ENCODE results near the gene LCE1E.

Gene LCE1E

DNA sequence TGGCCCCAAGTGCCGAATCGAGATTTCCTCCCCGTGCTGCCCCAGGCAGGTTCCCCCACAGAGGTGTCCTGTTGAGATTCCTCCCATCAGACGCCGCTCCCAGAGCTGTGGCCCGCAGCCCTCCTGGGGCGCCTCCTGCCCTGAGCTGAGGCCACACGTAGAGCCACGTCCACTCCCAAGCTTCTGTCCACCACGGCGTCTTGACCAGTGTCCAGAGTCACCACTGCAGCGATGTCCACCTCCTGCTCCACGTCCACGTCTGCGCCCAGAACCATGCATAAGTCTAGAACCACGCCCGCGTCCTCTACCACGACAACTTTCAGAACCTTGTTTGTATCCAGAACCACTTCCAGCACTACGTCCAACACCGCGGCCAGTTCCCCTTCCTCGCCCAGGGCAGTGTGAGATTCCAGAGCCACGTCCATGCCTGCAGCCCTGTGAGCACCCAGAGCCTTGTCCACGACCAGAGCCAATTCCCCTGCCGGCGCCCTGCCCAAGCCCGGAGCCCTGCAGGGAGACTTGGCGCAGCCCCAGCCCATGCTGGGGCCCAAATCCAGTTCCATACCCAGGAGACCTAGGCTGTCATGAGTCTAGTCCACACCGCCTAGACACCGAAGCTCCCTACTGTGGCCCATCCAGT is 25.4 kb upstream of the LCE1E start:
- Mint-ChIP-seq H3K36me3 (ENCODE audit: low read depth) (no peaks in the 10 kb centered on the region), H3K4me1 (ENCODE audit: low read depth) (no peaks in the 10 kb centered on the region), H3K4me3 (no peak overlapping the region), H3K9me3 (no peaks in the 10 kb centered on the region), H3K27ac (no peak overlapping the region), H3K27me3 (no peaks in the 10 kb centered on the region)
- intact Hi-C loops (cut with micrococcal nuclease) = no loop called here

DNA sequence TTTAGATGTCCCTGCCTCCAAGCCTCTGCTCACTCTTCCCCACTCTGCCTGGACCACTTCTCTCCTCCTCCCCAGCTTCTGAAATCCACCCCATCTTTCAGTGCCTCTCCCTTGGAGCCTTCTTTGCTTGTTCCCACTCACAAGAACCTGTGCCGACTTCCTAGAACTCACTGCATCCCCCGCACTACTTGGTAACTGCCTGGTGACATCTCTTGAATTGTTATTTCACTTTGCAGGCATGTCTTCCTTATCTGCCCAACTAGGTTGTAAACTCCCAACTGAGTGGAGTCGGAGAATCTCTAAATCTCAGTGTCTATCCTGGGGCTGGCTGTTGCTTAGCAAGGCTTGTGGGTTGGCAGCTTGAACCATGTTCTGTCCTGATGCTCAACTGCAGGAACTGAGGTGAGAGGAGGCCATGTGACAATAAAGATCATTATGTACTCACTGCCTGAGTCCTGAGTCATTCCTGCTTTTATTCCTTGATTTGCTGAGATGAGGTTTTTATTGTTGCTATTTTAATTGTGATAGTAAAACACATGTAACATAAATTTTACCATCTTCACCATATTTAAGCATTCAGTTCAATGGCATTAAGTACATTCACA is 24.3 kb upstream of the LCE1E start:
- no peaks in the 10 kb centered on the region for H3K27me3 Mint-ChIP-seq
- no peaks in the 10 kb centered on the region for H3K36me3 Mint-ChIP-seq (ENCODE audit: low read depth)
- H3K27ac Mint-ChIP-seq = no peak overlapping the region
- intact Hi-C loops (cut with micrococcal nuclease) = no loop called here
- no peaks in the 10 kb centered on the region for H3K9me3 Mint-ChIP-seq
- no peak overlapping the region for H3K4me3 Mint-ChIP-seq
- no peaks in the 10 kb centered on the region for H3K4me1 Mint-ChIP-seq (ENCODE audit: low read depth)

DNA sequence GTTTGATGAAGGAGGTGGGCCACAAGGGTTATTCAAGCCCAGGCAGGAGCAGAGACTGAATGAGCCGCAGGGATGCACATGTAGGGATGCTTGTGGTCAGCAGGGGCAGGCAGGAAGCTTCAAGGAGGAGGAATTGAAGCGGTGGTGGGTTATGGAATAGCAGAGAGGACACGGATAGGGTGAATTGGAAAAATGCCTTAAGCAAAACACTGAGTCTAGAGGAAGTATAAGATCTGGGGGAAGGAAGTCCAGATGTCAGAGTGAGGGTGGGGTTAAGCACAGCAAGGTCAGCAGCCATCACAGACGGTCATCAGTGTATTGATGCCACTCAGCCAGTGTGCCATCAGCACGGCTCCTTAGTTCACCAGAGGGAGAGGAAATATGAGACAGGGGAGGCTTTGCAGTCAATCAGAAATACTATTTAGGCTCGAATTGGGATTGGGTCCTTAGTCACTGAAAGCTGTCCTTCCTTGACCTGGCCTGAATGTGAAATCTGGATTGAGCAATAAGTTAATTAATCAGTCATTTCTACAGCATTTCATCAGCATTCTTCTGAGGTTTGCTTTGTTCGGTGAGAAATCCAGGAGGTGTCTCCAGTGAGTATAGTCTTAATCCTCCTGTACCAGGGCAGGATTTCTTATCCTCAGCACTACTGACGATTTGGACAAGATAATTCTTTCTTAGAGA is 17.1 kb upstream of the LCE1E start:
- intact Hi-C loops (cut with micrococcal nuclease) = no loop called here
- Mint-ChIP-seq H3K36me3 (ENCODE audit: low read depth) (no peaks in the 10 kb centered on the region), H3K9me3 (no peaks in the 10 kb centered on the region), H3K4me3 (no peak overlapping the region), H3K4me1 (ENCODE audit: low read depth) (no peaks in the 10 kb centered on the region), H3K27me3 (peaks cover 3% of the 10 kb centered on the region), H3K27ac (no peak overlapping the region)

GRCh38 chr1:152770411-152770810 is 15.6 kb upstream of the LCE1E start:
- Mint-ChIP-seq H3K4me1 (ENCODE audit: low read depth) (no peaks in the 10 kb centered on the region), H3K27ac (no peak overlapping the region), H3K36me3 (ENCODE audit: low read depth) (no peaks in the 10 kb centered on the region), H3K4me3 (no peak overlapping the region), H3K27me3 (peaks cover 6% of the 10 kb centered on the region), H3K9me3 (no peaks in the 10 kb centered on the region)
- intact Hi-C loops (cut with micrococcal nuclease) = no loop called here

- no peaks in the 10 kb centered on the region for H3K4me1 Mint-ChIP-seq (ENCODE audit: low read depth)
- peaks cover 8% of the 10 kb centered on the region for H3K27me3 Mint-ChIP-seq
- H3K4me3 Mint-ChIP-seq = no peak within 1 kb of the TSS
- no peak within 1 kb of the TSS for H3K27ac Mint-ChIP-seq
- no peaks in the 10 kb centered on the region for H3K36me3 Mint-ChIP-seq (ENCODE audit: low read depth)
- intact Hi-C loops (cut with micrococcal nuclease) = no loop called here
- no peaks in the 10 kb centered on the region for H3K9me3 Mint-ChIP-seq
These were observed 11.2 kb upstream of the LCE1E start, which contains the start of gene LCE1F for GRCh38 chr1:152774875-152775274. TSS of gene LCE1F (plus strand) at chr1:152775140. CDS start at chr1:152776372, 1,232 bp downstream.

- no peak overlapping the region for H3K4me3 Mint-ChIP-seq
These were observed 9.7 kb upstream of the LCE1E start for GRCh38 chr1:152776361-152776760.

DNA sequence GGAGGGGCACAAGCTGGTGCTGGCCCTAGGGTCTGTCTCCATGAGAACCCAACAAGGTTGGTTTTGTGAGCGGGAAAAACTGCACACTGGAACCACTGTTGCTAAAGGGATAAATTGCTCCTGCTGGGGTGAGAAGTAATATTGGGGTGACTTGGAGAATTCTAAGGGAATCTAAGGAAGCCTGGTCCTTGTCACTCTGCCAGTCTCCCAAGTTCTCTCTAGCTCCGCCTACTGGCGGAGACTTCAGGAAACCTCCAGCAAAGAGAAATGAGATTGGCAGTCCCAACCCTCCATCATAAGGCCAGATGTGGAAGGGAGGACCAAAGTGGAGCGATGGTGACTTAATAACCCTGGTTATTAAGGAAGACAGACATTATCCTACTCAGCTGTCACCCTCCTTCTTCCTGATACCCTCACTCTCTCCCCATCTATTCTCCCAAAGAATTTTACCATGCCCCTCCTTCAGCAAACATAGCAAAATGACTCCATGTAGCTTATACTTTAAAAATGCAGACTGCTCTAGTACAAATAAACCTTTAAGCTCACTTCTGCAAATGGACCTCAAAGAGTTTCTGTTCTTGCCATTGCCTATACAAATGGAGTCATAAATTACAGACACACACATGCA is 8.4 kb upstream of the LCE1E start:
- H3K36me3 Mint-ChIP-seq (ENCODE audit: low read depth) = no peaks in the 10 kb centered on the region
- H3K4me3 Mint-ChIP-seq = no peak overlapping the region
- H3K27ac Mint-ChIP-seq = no peak overlapping the region
- H3K9me3 Mint-ChIP-seq = no peaks in the 10 kb centered on the region
- H3K4me1 Mint-ChIP-seq (ENCODE audit: low read depth) = no peaks in the 10 kb centered on the region
- intact Hi-C loops (cut with micrococcal nuclease) = no loop called here
- peaks cover 6% of the 10 kb centered on the region for H3K27me3 Mint-ChIP-seq

More at GRCh38 chr1:152776361-152776760, 9.7 kb upstream of the LCE1E start:
- intact Hi-C loops (cut with micrococcal nuclease) = no loop called here
- Mint-ChIP-seq H3K27me3 (peaks cover 6% of the 10 kb centered on the region), H3K27ac (no peak overlapping the region), H3K4me1 (ENCODE audit: low read depth) (no peaks in the 10 kb centered on the region), H3K36me3 (ENCODE audit: low read depth) (no peaks in the 10 kb centered on the region), H3K9me3 (no peaks in the 10 kb centered on the region)

DNA sequence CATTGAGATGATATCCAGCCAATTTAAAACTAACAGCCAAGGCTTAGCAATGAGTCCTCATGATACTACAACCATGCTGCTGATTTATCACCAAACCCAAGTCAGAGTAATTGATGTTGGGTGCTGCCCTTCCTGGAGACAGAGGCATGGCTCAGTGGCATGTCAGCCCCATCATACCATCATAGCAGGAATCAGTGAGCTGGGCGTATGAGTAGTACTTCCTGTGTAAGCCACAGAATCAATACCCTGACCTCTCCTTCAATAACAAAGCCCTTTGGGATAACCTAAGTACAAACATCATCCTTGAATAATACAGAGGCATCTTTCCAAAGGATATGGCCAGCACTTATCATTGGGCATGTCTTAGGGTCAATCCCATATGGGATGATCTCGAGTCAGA is 3.0 kb upstream of the LCE1E start:
- intact Hi-C loops (cut with micrococcal nuclease) = no loop called here
- H3K9me3 Mint-ChIP-seq = no peaks in the 10 kb centered on the region
- H3K27me3 Mint-ChIP-seq = peaks cover 21% of the 10 kb centered on the region
- no peaks in the 10 kb centered on the region for H3K36me3 Mint-ChIP-seq (ENCODE audit: low read depth)
- H3K27ac Mint-ChIP-seq = no peak overlapping the region
- H3K4me3 Mint-ChIP-seq = no peak overlapping the region
- H3K4me1 Mint-ChIP-seq (ENCODE audit: low read depth) = no peaks in the 10 kb centered on the region

GRCh38 chr1:152795686-152796085 is 9.6 kb downstream of the LCE1E start:
- intact Hi-C loops (cut with micrococcal nuclease) = no loop called here
- peaks cover 8% of the 10 kb centered on the region for H3K27me3 Mint-ChIP-seq
- H3K36me3 Mint-ChIP-seq (ENCODE audit: low read depth) = no peaks in the 10 kb centered on the region
- no peaks in the 10 kb centered on the region for H3K9me3 Mint-ChIP-seq
- H3K27ac Mint-ChIP-seq = no peak overlapping the region
- no peak overlapping the region for H3K4me3 Mint-ChIP-seq
- no peaks in the 10 kb centered on the region for H3K4me1 Mint-ChIP-seq (ENCODE audit: low read depth)

GRCh38 chr1:152796421-152796820 is 10.4 kb downstream of the LCE1E start, which contains the start of gene LCE1D:
TSS of gene LCE1D (plus strand) at chr1:152796721. CDS start at chr1:152797795, 1,074 bp downstream.
- H3K4me3 Mint-ChIP-seq = no peak within 1 kb of the TSS
- H3K27ac Mint-ChIP-seq = no peak within 1 kb of the TSS
- no peaks in the 10 kb centered on the region for H3K36me3 Mint-ChIP-seq (ENCODE audit: low read depth)
- H3K27me3 Mint-ChIP-seq = peaks cover 8% of the 10 kb centered on the region
- H3K9me3 Mint-ChIP-seq = no peaks in the 10 kb centered on the region
- intact Hi-C loops (cut with micrococcal nuclease) = no loop called here
- H3K4me1 Mint-ChIP-seq (ENCODE audit: low read depth) = no peaks in the 10 kb centered on the region

DNA sequence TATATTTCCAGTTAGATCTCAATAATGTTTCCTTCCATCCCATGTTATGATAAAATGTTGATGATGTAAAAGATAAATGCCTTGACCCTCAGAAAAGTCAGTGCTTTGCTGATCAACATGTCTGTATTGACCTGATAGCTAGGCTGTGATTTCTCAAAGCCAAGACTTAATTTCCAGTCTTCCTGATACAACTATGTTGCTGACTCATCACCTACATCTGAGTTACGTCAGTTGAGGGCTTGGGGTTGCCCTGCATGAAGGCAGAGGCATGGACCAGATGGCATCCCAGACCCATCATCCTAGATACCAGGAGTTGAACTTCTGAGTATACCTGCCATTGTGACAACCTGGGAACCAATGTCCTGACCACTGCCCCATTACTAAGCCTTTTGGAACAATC is 15.3 kb downstream of the LCE1E start:
- intact Hi-C loops (cut with micrococcal nuclease) = no loop called here
- H3K27ac Mint-ChIP-seq = no peak overlapping the region
- H3K4me1 Mint-ChIP-seq (ENCODE audit: low read depth) = no peaks in the 10 kb centered on the region
- no peak overlapping the region for H3K4me3 Mint-ChIP-seq
- no peaks in the 10 kb centered on the region for H3K9me3 Mint-ChIP-seq
- no peaks in the 10 kb centered on the region for H3K36me3 Mint-ChIP-seq (ENCODE audit: low read depth)
- H3K27me3 Mint-ChIP-seq = peaks cover 13% of the 10 kb centered on the region

- Mint-ChIP-seq H3K27me3 (peaks cover 8% of the 10 kb centered on the region), H3K4me1 (ENCODE audit: low read depth) (no peaks in the 10 kb centered on the region), H3K4me3 (no peak within 1 kb of the TSS), H3K27ac (no peak within 1 kb of the TSS), H3K9me3 (no peaks in the 10 kb centered on the region), H3K36me3 (ENCODE audit: low read depth) (no peaks in the 10 kb centered on the region)
- intact Hi-C loops (cut with micrococcal nuclease) = no loop called here
These were observed 20.5 kb downstream of the LCE1E start, which contains the start of gene LCE1C for GRCh38 chr1:152806576-152806975. TSS of gene LCE1C (minus strand) at chr1:152806651. CDS start at chr1:152805478, 1,173 bp downstream.

DNA sequence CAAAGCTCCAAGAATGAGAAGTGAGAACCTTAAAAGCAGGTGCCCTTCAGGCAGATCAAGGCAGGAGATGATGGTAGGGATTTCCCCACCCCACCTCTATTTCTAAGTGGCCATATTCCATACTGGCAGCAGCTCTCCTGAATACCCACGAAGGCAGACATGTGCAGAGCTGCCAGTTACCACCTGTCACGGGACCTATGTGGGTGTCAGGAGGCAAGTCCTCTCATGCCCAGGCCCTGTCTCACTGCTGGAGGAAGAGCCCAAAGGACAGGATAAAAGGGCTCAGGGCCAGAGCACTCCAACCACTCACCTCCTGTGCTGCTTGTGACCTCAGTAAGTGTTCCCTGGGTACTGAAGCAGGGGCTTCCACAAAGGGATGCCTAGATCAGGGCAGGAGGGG is 25.0 kb downstream of the LCE1E start:
- Mint-ChIP-seq H3K9me3 (no peaks in the 10 kb centered on the region), H3K4me3 (no peak overlapping the region), H3K4me1 (ENCODE audit: low read depth) (no peaks in the 10 kb centered on the region), H3K27me3 (peaks cover 10% of the 10 kb centered on the region), H3K36me3 (ENCODE audit: low read depth) (no peaks in the 10 kb centered on the region), H3K27ac (no peak overlapping the region)
- intact Hi-C loops (cut with micrococcal nuclease) = no loop called here

DNA sequence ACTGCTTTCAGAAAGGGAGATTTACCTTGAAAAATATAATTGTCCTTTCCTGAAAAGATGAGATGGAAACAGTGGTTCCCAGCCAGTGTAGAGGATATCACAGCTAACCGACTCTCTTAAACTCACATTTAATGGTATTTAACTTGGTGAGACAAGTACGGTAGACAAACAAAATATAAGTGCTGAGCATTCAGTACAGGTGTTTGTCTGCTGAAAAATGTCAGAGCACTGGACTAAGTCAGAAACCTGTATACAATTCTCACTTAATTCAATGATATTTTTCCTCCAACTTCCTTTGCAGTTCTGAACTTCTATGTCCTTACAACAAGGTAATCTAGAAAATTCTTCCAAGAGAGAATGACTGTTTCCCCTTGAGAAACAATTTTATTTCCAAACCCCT is 25.6 kb downstream of the LCE1E start, which contains the start of gene LCE1B:
Gene LCE1B (plus strand): TSS at position 301 of the 400 bp plus-strand sequence. CDS start 476 bp downstream, outside the sequence.
- Mint-ChIP-seq H3K27me3 (peaks cover 8% of the 10 kb centered on the region), H3K4me1 (ENCODE audit: low read depth) (no peaks in the 10 kb centered on the region), H3K4me3 (no peak within 1 kb of the TSS), H3K36me3 (ENCODE audit: low read depth) (no peaks in the 10 kb centered on the region), H3K9me3 (no peaks in the 10 kb centered on the region), H3K27ac (no peak within 1 kb of the TSS)
- intact Hi-C loops (cut with micrococcal nuclease) = no loop called here
